GM23248 (cell line): ENCODE measurements around the gene MYPN. TPM values are rescaled to one million over a fixed set of nuclear protein-coding genes. Genes with fewer than 3 reads are reported as not detected.
A peak's percentile ranks its signal among the peaks of the same experiment; 100 is the strongest.
"Not testable (repeated sequence)": the region's sequence is repeated elsewhere in the genome, so short reads cannot be mapped to it uniquely, and the experiment has no call there.

Source experiments
- DNase-seq: peaks from one replicate; pipeline ENCODE4 v3.0.0-alpha.2; 2015
- H2AFZ ChIP-seq: fragments of 200-600 bp; sonication (generic); 2 replicates; pipeline ENCODE4 v1.6.1; 2016; ENCODE audit warnings: antibody characterized with exemption
- H3F3A ChIP-seq: fragments of 200-600 bp; sonication (generic); 2 replicates; pipeline ENCODE4 v1.6.1; 2016; ENCODE audit warnings: mild to moderate bottlenecking, antibody characterized with exemption, mixed run types; ENCODE audit not compliant: insufficient read depth
- H3K27ac ChIP-seq: fragments of 200-600 bp; sonication (generic); 2 replicates; pipeline ENCODE4 v1.5.1; 2016; ENCODE audit warnings: mild to moderate bottlenecking
- H3K27me3 ChIP-seq: fragments of 200-600 bp; sonication (generic); replicated peaks from 2 replicates; pipeline ENCODE4 v1.6.1; 2016; ENCODE audit warnings: mild to moderate bottlenecking; ENCODE audit not compliant: insufficient read depth
- H3K36me3 ChIP-seq: fragments of 200-600 bp; sonication (generic); 2 replicates; pipeline ENCODE4 v1.6.1; 2016; ENCODE audit warnings: low read depth, mild to moderate bottlenecking
- H3K4me1 ChIP-seq: fragments of 200-600 bp; sonication (generic); 2 replicates; pipeline ENCODE4 v1.6.1; 2016; ENCODE audit warnings: mild to moderate bottlenecking; ENCODE audit not compliant: insufficient read depth
- H3K4me2 ChIP-seq: fragments of 200-600 bp; sonication (generic); one replicate; pipeline ENCODE4 v1.6.1; 2016; ENCODE audit warnings: mild to moderate bottlenecking; ENCODE audit not compliant: unreplicated experiment
- H3K4me3 ChIP-seq: fragments of 200-600 bp; sonication (generic); 2 replicates; pipeline ENCODE4 v1.5.1; 2016; ENCODE audit warnings: mild to moderate bottlenecking
- H3K79me2 ChIP-seq: fragments of 200-600 bp; sonication (generic); 2 replicates; pipeline ENCODE4 v1.6.1; 2016; ENCODE audit warnings: mild to moderate bottlenecking; ENCODE audit not compliant: insufficient read depth
- H3K9ac ChIP-seq: fragments of 200-600 bp; sonication (generic); 2 replicates; pipeline ENCODE4 v1.6.1; 2016; ENCODE audit warnings: mild to moderate bottlenecking
- H3K9me2 ChIP-seq: fragments of 200-600 bp; sonication (generic); 2 replicates; pipeline ENCODE4 v1.6.1; 2016; ENCODE audit warnings: mixed run types, mild to moderate bottlenecking, moderate library complexity; ENCODE audit not compliant: insufficient read depth
- H3K9me3 ChIP-seq: fragments of 200-600 bp; sonication (generic); one replicate; pipeline ENCODE4 v1.6.1; 2017; ENCODE audit warnings: low read depth
- H4K20me1 ChIP-seq: fragments of 200-600 bp; sonication (generic); 2 replicates; pipeline ENCODE4 v1.6.0; 2016; ENCODE audit not compliant: insufficient read depth
- EZH2 ChIP-seq: fragments of 200-600 bp; sonication (generic); IDR thresholded peaks from 2 replicates; pipeline ENCODE4 v1.6.1; 2018; ENCODE audit warnings: antibody characterized with exemption, mild to moderate bottlenecking; ENCODE audit not compliant: insufficient read depth, poor library complexity, severe bottlenecking
- EZH2phosphoT487 ChIP-seq: fragments of 200-600 bp; sonication (generic); IDR thresholded peaks from 2 replicates; pipeline ENCODE4 v1.6.1; 2018; ENCODE audit warnings: antibody characterized with exemption, moderate library complexity, mild to moderate bottlenecking, low read depth; ENCODE audit not compliant: insufficient read depth
- WGBS, 2 experiments: methylation state at CpG; one replicate each; pipeline ENCODE4 v1.1.6; 2015 to 2017; ENCODE audit warnings: low lambda C conversion rate in 2 of 2, low coverage in 1 of 2; ENCODE audit errors: missing lambda C conversion rate in 2 of 2; 5-methylcytosine and 5-hydroxymethylcytosine counted together
- in situ Hi-C: fragments of 300-500 bp; cut with MboI; formaldehyde crosslinking; loops from 2 replicates; pipeline ENCODE4 v1.15.0; 2020
- polyA plus RNA-seq: library from polyadenylated mRNA; unstranded; fragments of >200 nt; fragmentation: Nextera tagmentation; extraction: Ambion mirVana; gene quantifications from 2 replicates; pipeline ENCODE4 v1.2.1, GENCODE V29; 2016
- total RNA-seq: library from RNA; depleted of rRNA; stranded (reverse); fragments of >200 nt; shearing (Covaris generic); gene quantifications from 2 replicates; pipeline ENCODE4 v1.2.3, GENCODE V29; 2014

MYPN gene
- total and polyA plus RNA-seq, 2 experiments from 2014 or later = 9.2 to 14.5 TPM

- H3K4me2 ChIP-seq = peak overlapping the region; percentile 99
- peak overlapping the region; percentile 93 for H3K9ac ChIP-seq
- no peak for TF ChIP-seq EZH2
- TF ChIP-seq EZH2phosphoT487 = no peak
- peak; percentile 48 for DNase-seq
- peaks cover 45% of the 10 kb centered on the region for H3F3A ChIP-seq
- H4K20me1 ChIP-seq = peaks cover 3% of the 10 kb centered on the region; the same call in 1 of the 2 replicates
- H3K27me3 ChIP-seq = no peaks in the 10 kb centered on the region
- peaks cover 44% of the 10 kb centered on the region for H3K36me3 ChIP-seq
- peak overlapping the region; percentile 93 for H3K27ac ChIP-seq
- in situ Hi-C loops = no loop called here
- peak overlapping the region; percentile 65 for H2AFZ ChIP-seq
- peaks cover 13% of the 10 kb centered on the region for H3K4me1 ChIP-seq
- 1% methylated on average over 27 of the region's 27 CpGs for WGBS, 2 experiments
- H3K9me2 ChIP-seq = no peaks in the 10 kb centered on the region
- no peaks in the 10 kb centered on the region for H3K9me3 ChIP-seq
- H3K79me2 ChIP-seq = peaks cover 63% of the 10 kb centered on the region
- H3K4me3 ChIP-seq = peak overlapping the region; percentile 95
These were observed 35.1 kb upstream of the MYPN start for GRCh38 chr10:68074031-68074774.

GRCh38 chr10:68074775-68075549 lies 34.3 kb upstream of the MYPN start, which contains the start of gene HERC4:
Gene HERC4 (minus strand): TSS chr10:68075283. CDS start chr10:68073108, 2,175 bp downstream.
- Histone ChIP-seq H4K20me1 (peaks cover 3% of the 10 kb centered on the region; the same call in 1 of the 2 replicates), H3K9ac (peak within 1 kb of the TSS; percentile 93), H3K4me1 (peaks cover 5% of the 10 kb centered on the region), H3K79me2 (peaks cover 56% of the 10 kb centered on the region), H2AFZ (peak within 1 kb of the TSS; percentile 88), H3K36me3 (peaks cover 36% of the 10 kb centered on the region), H3K9me3 (no peaks in the 10 kb centered on the region), H3K9me2 (no peaks in the 10 kb centered on the region), H3K4me3 (peak within 1 kb of the TSS; percentile 95), H3F3A (peaks cover 38% of the 10 kb centered on the region), H3K27ac (peak within 1 kb of the TSS; percentile 93), H3K27me3 (no peaks in the 10 kb centered on the region), H3K4me2 (peak within 1 kb of the TSS; percentile 99)
- WGBS, 2 experiments = 1% methylated on average over 21 to 56 of the region's 64 CpGs
- peak; percentile 97 for DNase-seq
- TF ChIP-seq EZH2phosphoT487 (no peak), EZH2 (no peak)
- in situ Hi-C loops = loop anchor here (5.0 kb wide), 1 partner anchor 132 kb away; no protein-coding TSS in a partner anchor

- peak overlapping the region; percentile 88 for H2AFZ ChIP-seq
- H3K9ac ChIP-seq = peak overlapping the region; percentile 59
- H3K27ac ChIP-seq = peak overlapping the region; percentile 43
- TF ChIP-seq EZH2phosphoT487 (no peak), EZH2 (no peak)
- peaks cover 3% of the 10 kb centered on the region; the same call in 1 of the 2 replicates for H4K20me1 ChIP-seq
- DNase-seq = no peak
- peaks cover 4% of the 10 kb centered on the region for H3K4me1 ChIP-seq
- peaks cover 32% of the 10 kb centered on the region for H3K36me3 ChIP-seq
- peaks cover 37% of the 10 kb centered on the region for H3F3A ChIP-seq
- in situ Hi-C loops = loop anchor here (5.0 kb wide), 1 partner anchor 132 kb away; no protein-coding TSS in a partner anchor
- H3K9me3 ChIP-seq = no peaks in the 10 kb centered on the region
- H3K4me3 ChIP-seq = peak overlapping the region; percentile 57
- WGBS, 2 experiments = 32 to 33% methylated on average over 3 of the region's 3 CpGs
- no peaks in the 10 kb centered on the region for H3K27me3 ChIP-seq
- no peaks in the 10 kb centered on the region for H3K9me2 ChIP-seq
- peak overlapping the region; percentile 78 for H3K4me2 ChIP-seq
- peaks cover 49% of the 10 kb centered on the region for H3K79me2 ChIP-seq
These were observed 33.7 kb upstream of the MYPN start for GRCh38 chr10:68075550-68076004.

GRCh38 chr10:68076081-68076480 lies 33.2 kb upstream of the MYPN start:
- H2AFZ ChIP-seq, H3K9ac ChIP-seq, H3K4me1 ChIP-seq, H3K9me2 ChIP-seq, H3K27me3 ChIP-seq, H4K20me1 ChIP-seq, H3K9me3 ChIP-seq, H3K27ac ChIP-seq, H3K4me2 ChIP-seq, DNase-seq, H3K4me3 ChIP-seq: not testable (repeated sequence)
- Histone ChIP-seq H3F3A (peaks cover 32% of the 10 kb centered on the region), H3K36me3 (peaks cover 27% of the 10 kb centered on the region), H3K79me2 (peaks cover 44% of the 10 kb centered on the region)
- 97 to 98% methylated on average over 15 of the region's 15 CpGs for WGBS, 2 experiments
- in situ Hi-C loops = loop anchor here (5.0 kb wide), 1 partner anchor 131 kb away; no protein-coding TSS in a partner anchor
